HL-60 (cell line): ENCODE results near the gene SPG21.

Experiments
- DNase-seq, 2 experiments: peaks; one replicate each; pipeline ENCODE4 v3.0.0-alpha.2; 2010 to 2020; ENCODE audit warnings: low read depth in 1 of 2, low spot score in 1 of 2
- H3K27ac ChIP-seq: fragments of 250-450 bp; sonication (Bioruptor Pico); replicated peaks from 2 replicates; pipeline ENCODE4 v1.5.1; 2020; ENCODE audit warnings: mild to moderate bottlenecking, moderate library complexity
- H3K27me3 ChIP-seq: fragments of 250-450 bp; sonication (Bioruptor Pico); 2 replicates; pipeline ENCODE4 v1.5.1; 2021; ENCODE audit warnings: mild to moderate bottlenecking, moderate library complexity; ENCODE audit not compliant: insufficient read depth, poor library complexity, severe bottlenecking
- H3K4me3 ChIP-seq: replicated peaks from 2 replicates; pipeline ENCODE4 v1.5.1; 2011; ENCODE audit warnings: mild to moderate bottlenecking, control low read depth, low read length; ENCODE audit not compliant: insufficient read depth
- CTCF ChIP-seq: IDR thresholded peaks from one replicate; pipeline ENCODE4 v1.5.1; 2011; ENCODE audit warnings: low read length, control low read depth, inconsistent platforms; ENCODE audit not compliant: insufficient read depth
- GABPA ChIP-seq: IDR thresholded peaks from 2 replicates; pipeline ENCODE4 v1.6.1; 2012; ENCODE audit warnings: low read depth
- POLR2AphosphoS5 ChIP-seq: IDR thresholded peaks from 2 replicates; pipeline ENCODE4 v1.6.1; 2012; ENCODE audit warnings: low read depth
- REST ChIP-seq: IDR thresholded peaks from 2 replicates; pipeline ENCODE4 v1.6.1; 2012; ENCODE audit warnings: low read depth; ENCODE audit not compliant: insufficient replicate concordance
- SPI1 ChIP-seq: IDR thresholded peaks from 2 replicates; pipeline ENCODE4 v1.6.1; 2012; ENCODE audit warnings: low read depth, mild to moderate bottlenecking, borderline replicate concordance

SPG21 gene

GRCh38 chr15:64997745-64998375, 8.1 kb upstream of the SPG21 start:
- no peak for DNase-seq
- no peak for TF ChIP-seq CTCF
- TF ChIP-seq SPI1, result no peak
- no peak for TF ChIP-seq POLR2AphosphoS5
- TF ChIP-seq REST, result no peak
- no peak for TF ChIP-seq GABPA

GRCh38 chr15:64997066-64997465, 7.4 kb upstream of the SPG21 start:
- H3K4me3 ChIP-seq, result no peak overlapping the region
- TF ChIP-seq SPI1 (no peak), REST (no peak), CTCF (no peak), GABPA (no peak), POLR2AphosphoS5 (no peak)
- no peak for DNase-seq
- no peak overlapping the region for H3K27ac ChIP-seq
- H3K27me3 ChIP-seq, result no peaks in the 10 kb centered on the region

More at GRCh38 chr15:64997745-64998375, 8.1 kb upstream of the SPG21 start:
- Histone ChIP-seq H3K27ac (no peak overlapping the region), H3K27me3 (no peaks in the 10 kb centered on the region), H3K4me3 (no peak overlapping the region)

- no peak for DNase-seq
- no peak for TF ChIP-seq GABPA
- TF ChIP-seq SPI1, result no peak
- TF ChIP-seq POLR2AphosphoS5, result no peak
- no peak for TF ChIP-seq CTCF
- no peak for TF ChIP-seq REST
- H3K4me3 ChIP-seq, result no peak overlapping the region
- no peaks in the 10 kb centered on the region for H3K27me3 ChIP-seq
- H3K27ac ChIP-seq, result no peak overlapping the region
These were observed 3.6 kb upstream of the SPG21 start for GRCh38 chr15:64993290-64993689.
